GM19025 (cell line): ENCODE data around the gene NMS.

ENCODE experiments used
- ATAC-seq: cut with Tn5 transposase; IDR thresholded peaks from one replicate; pipeline ENCODE4 v1.9.1; 2021; ENCODE audit warnings: mild to moderate bottlenecking, low read depth, moderate library complexity; ENCODE audit not compliant: unreplicated experiment

The NMS gene

GRCh38 chr2:100483895-100484294, 13.6 kb downstream of the NMS start:
- no peak for ATAC-seq

- no peak for ATAC-seq
Observed at GRCh38 chr2:100484390-100484789, 14.1 kb downstream of the NMS start.

GRCh38 chr2:100485396-100485795, 15.1 kb downstream of the NMS start:
- ATAC-seq, result no peak

GRCh38 chr2:100494712-100495111, 24.4 kb downstream of the NMS start:
- no peak for ATAC-seq

- no peak for ATAC-seq
Observed at GRCh38 chr2:100502782-100503181, 32.5 kb downstream of the NMS start.

- ATAC-seq, result no peak
Observed at GRCh38 chr2:100504542-100504941, 34.3 kb downstream of the NMS start.

GRCh38 chr2:100509066-100509465, 38.8 kb downstream of the NMS start:
- ATAC-seq, result no peak

GRCh38 chr2:100513650-100514049, 43.4 kb downstream of the NMS start:
- ATAC-seq, result no peak

GRCh38 chr2:100517556-100517955, 47.3 kb downstream of the NMS start:
- ATAC-seq, result no peak

GRCh38 chr2:100518801-100519200, 48.5 kb downstream of the NMS start:
- no peak for ATAC-seq

- no peak for ATAC-seq
Observed at GRCh38 chr2:100520224-100520623, 49.9 kb downstream of the NMS start.

- ATAC-seq, result no peak
Observed at GRCh38 chr2:100522430-100522829, 52.1 kb downstream of the NMS start.

- ATAC-seq, result no peak
Observed at GRCh38 chr2:100524331-100524730, 54.0 kb downstream of the NMS start.

GRCh38 chr2:100526868-100527267, 56.6 kb downstream of the NMS start:
- no peak for ATAC-seq

- no peak for ATAC-seq
Observed at GRCh38 chr2:100527440-100528015, 57.2 kb downstream of the NMS start.

- no peak for ATAC-seq
Observed at GRCh38 chr2:100529176-100529575, 58.9 kb downstream of the NMS start.

- no peak for ATAC-seq
Observed at GRCh38 chr2:100529900-100530299, 59.6 kb downstream of the NMS start.
